AG09309 (cell line): ENCODE measurements around the gene EML2.
"Not testable (repeated sequence)": the region's sequence is repeated elsewhere in the genome, so short reads cannot be mapped to it uniquely, and the experiment has no call there.

Experiments used
- DNase-seq: peaks from one replicate; pipeline ENCODE4 v3.0.0-alpha.2; 2010; ENCODE audit warnings: low read depth
- H3K4me3 ChIP-seq: 2 replicates; pipeline ENCODE4 v1.5.1; 2011; ENCODE audit warnings: mild to moderate bottlenecking, low read depth, low read length, moderate library complexity; ENCODE audit not compliant: control insufficient read depth
- TF ChIP-seq, protein P1 (sequence below): IDR thresholded peaks from 2 replicates; pipeline ENCODE4 v1.5.1; 2011; ENCODE audit warnings: mild to moderate bottlenecking, low read depth, low read length, inconsistent platforms; ENCODE audit not compliant: insufficient read depth, control insufficient read depth; ENCODE audit errors: missing control alignments

Gene EML2

DNA sequence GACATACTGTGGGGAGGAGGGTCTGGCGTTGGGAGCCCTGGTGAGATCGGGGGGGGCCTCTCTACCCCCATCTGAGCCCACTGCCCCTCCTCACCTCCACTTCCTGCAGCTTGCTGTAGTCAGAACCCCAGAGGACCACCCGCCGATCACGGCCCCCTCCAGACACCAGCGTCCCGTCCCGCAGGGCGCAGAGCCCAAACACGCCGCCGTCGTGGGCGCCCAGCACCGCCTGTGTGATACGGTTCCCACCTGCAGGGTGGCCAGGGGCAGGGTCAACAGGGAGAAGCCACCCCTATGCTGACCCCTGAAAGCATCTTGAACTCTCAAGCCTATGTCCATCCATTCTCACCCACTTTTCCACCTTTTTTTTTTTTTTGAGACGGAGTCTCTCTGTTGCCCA, 17.8 kb downstream of the EML2 start:
- DNase-seq: no peak
- no peak overlapping the region for H3K4me3 ChIP-seq
- TF ChIP-seq, protein P1, sequence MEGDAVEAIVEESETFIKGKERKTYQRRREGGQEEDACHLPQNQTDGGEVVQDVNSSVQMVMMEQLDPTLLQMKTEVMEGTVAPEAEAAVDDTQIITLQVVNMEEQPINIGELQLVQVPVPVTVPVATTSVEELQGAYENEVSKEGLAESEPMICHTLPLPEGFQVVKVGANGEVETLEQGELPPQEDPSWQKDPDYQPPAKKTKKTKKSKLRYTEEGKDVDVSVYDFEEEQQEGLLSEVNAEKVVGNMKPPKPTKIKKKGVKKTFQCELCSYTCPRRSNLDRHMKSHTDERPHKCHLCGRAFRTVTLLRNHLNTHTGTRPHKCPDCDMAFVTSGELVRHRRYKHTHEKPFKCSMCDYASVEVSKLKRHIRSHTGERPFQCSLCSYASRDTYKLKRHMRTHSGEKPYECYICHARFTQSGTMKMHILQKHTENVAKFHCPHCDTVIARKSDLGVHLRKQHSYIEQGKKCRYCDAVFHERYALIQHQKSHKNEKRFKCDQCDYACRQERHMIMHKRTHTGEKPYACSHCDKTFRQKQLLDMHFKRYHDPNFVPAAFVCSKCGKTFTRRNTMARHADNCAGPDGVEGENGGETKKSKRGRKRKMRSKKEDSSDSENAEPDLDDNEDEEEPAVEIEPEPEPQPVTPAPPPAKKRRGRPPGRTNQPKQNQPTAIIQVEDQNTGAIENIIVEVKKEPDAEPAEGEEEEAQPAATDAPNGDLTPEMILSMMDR: no peak

DNA sequence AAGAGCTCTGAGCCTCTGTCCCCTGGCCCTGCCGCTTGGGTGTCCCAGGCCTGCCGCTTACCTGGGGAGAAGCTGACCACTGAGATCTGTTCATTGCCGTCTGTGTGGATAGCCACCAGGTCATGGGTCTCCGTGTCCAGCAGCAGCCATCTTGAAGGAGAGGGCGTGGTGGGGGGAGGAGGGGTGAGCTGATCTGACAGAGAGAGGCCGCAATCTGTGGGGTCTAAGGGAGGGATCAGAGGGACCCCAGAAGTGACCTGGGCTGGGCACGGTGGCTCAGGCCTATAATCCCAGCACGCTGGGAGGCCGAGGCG, 22.5 kb downstream of the EML2 start:
- no peak for DNase-seq
- TF ChIP-seq, protein P1: no peak
- no peak overlapping the region for H3K4me3 ChIP-seq

GRCh38 chr19:45615795-45616703, 23.1 kb downstream of the EML2 start:
- H3K4me3 ChIP-seq: no peak overlapping the region
- TF ChIP-seq, protein P1: no peak
- DNase-seq: no peak

GRCh38 chr19:45615056-45615455, 24.1 kb downstream of the EML2 start:
- not testable (repeated sequence) for H3K4me3 ChIP-seq, DNase-seq

GRCh38 chr19:45613926-45614725, 25.1 kb downstream of the EML2 start:
- TF ChIP-seq, protein P1: no peak
- no peak overlapping the region for H3K4me3 ChIP-seq
- peak; percentile 85 for DNase-seq

DNA sequence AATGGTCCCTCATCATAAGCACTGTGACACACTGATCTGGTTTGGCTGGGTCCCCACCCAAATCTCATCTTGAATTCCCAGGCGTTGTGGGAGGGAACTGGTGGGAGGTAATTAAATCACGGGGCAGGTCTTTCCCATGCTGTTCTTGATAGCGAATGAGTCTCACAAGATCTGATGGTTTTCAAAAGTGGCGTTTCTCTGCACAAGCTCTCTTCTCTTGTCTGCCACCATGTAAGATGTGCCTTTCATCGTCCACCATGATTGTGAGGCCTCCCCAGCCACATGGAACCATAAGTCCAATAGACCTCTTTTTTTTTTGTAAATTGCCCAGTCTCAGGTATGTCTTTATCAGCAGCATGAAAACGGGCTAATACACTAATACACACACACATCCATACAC, 30.2 kb downstream of the EML2 start:
- TF ChIP-seq, protein P1: no peak
- H3K4me3 ChIP-seq: no peak overlapping the region
- no peak for DNase-seq

DNA sequence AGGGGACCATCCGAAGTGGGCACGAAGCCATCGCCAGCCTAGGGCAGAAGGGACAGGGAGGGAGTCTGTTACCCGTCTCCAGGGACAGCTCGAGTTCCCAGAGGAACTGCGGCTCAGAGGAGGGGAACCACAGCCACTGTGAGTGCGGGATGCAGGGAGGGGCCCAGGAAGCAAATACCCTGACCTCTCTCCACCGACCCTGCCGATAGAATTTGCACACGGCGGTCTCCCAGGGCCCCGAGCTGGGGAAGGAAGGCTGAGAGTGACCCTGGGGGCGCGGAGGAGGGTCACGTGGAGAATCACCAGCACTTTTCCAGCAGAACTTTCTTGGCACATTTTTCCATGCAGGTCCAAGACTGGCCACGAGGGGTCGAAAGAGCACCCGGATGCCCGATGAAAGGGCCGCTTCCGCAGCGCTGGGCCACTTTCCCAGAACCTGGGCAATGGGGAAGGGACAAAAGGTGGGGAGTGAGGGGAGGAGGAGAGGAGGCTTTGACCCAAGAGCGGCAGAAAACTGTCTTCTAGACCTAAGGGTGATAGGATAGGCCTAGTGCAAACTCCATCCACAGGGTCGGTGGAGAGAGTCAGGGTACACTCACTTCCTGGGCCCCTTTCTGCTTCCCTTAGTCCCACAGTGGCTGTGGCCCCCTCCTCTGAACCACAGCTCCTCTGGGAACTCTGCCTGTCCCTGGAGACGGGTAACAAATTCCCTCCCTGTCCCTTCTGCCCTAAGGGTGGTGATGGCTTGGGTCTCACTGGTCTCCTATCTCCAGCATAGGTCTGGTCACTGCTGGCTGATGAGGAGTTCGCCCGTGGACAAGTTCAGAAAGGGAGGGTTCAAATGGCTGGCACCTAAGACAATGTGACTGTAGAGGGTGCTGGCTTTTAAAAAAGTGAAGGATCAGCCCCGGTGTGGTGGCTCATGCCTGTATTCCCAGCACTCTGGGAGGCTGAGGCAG, 31.8 kb downstream of the EML2 start:
- TF ChIP-seq, protein P1: peak; percentile 96
- DNase-seq: no peak
- H3K4me3 ChIP-seq: peak overlapping the region; percentile 32
